ENCODE data around the gene RBBP7.

- TF ChIP-seq CTCF (IDR thresholded peaks at IDR 0.05): no peak
- no peak for TF ChIP-seq POLR2A (IDR thresholded peaks at IDR 0.05)
These were observed 41.8 kb downstream of the RBBP7 start for GRCh38 chrX:16828124-16828908.

Measured in stomach (tissue), 4 donors.